ENCODE data around the gene PLEKHH1.

The PLEKHH1 gene

GRCh38 chr14:67515386-67516079 is 17.6 kb upstream of the PLEKHH1 start:
- ChIA-PET CTCF (interaction anchor here (2.1 kb wide), 1 partner anchor 11 kb away, joined by 22 read pairs; no protein-coding TSS in a partner anchor), POLR2A (no interaction called here)
- Histone ChIP-seq H3K4me1 (ENCODE audit: control insufficient read depth, insufficient read depth, low read length) (no peaks in the 10 kb centered on the region), H3K4me3 (ENCODE audit: low read depth, low read length) (peak overlapping the region; percentile 61), H3K36me3 (ENCODE audit: control insufficient read depth in 2 of 2, insufficient read depth in 1 of 2, low read length in 2 of 2) (no peaks in the 10 kb centered on the region), H3K9me3 (ENCODE audit: control insufficient read depth, insufficient read depth, low read depth, low read length) (no peaks in the 10 kb centered on the region), H3K27ac (ENCODE audit: extremely low read depth, low read depth, low read length) (peak overlapping the region; percentile 57; the same call in 1 of the 2 replicates)
- TF ChIP-seq, protein P1, sequence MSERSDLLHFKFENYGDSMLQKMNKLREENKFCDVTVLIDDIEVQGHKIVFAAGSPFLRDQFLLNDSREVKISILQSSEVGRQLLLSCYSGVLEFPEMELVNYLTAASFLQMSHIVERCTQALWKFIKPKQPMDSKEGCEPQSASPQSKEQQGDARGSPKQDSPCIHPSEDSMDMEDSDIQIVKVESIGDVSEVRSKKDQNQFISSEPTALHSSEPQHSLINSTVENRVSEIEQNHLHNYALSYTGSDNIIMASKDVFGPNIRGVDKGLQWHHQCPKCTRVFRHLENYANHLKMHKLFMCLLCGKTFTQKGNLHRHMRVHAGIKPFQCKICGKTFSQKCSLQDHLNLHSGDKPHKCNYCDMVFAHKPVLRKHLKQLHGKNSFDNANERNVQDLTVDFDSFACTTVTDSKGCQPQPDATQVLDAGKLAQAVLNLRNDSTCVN (tag by site-specific recombination; optimal IDR thresholded peaks at IDR 0.05) = peak; percentile 6
- TF ChIP-seq ZNF112 (tag by site-specific recombination; IDR thresholded peaks at IDR 0.05) = no peak
- no peak for TF ChIP-seq PRDM1 (tag by site-specific recombination; IDR thresholded peaks at IDR 0.05)
- TF ChIP-seq ZNF335 (tag by site-specific recombination; conservative IDR thresholded peaks at IDR 0.05) = peak; percentile 90
- TF ChIP-seq ZBTB8A (tag by site-specific recombination; IDR thresholded peaks at IDR 0.05) = peak; percentile 39
- TF ChIP-seq ZNF501 (tag by site-specific recombination; IDR thresholded peaks at IDR 0.05) = no peak
- no peak for TF ChIP-seq ZNF341 (tag by site-specific recombination; IDR thresholded peaks at IDR 0.05; ENCODE audit: low read depth)
- no peak for TF ChIP-seq ZFP41 (tag by site-specific recombination; IDR thresholded peaks at IDR 0.05; ENCODE audit: borderline replicate concordance)
- peak; percentile 58; the same call in 1 of the 2 replicates for TF ChIP-seq ZBTB11 (tag by site-specific recombination; conservative IDR thresholded peaks at IDR 0.05; ENCODE audit: low read depth)

- no peak overlapping the region for H3K4me3 ChIP-seq (ENCODE audit: low read depth, low read length)
- ChIA-PET POLR2A (no interaction called here), CTCF (interaction anchor here (0.7 to 2.1 kb wide), 6 partner anchors 10 to 188 kb away, joined by 3 to 22 read pairs (median 6); no protein-coding TSS in a partner anchor)
- no peaks in the 10 kb centered on the region for H3K4me1 ChIP-seq (ENCODE audit: control insufficient read depth, insufficient read depth, low read length)
- H3K9me3 ChIP-seq (ENCODE audit: control insufficient read depth, insufficient read depth, low read depth, low read length) = no peaks in the 10 kb centered on the region
- no peaks in the 10 kb centered on the region for H3K36me3 ChIP-seq (ENCODE audit: control insufficient read depth in 2 of 2, insufficient read depth in 1 of 2, low read length in 2 of 2)
- H3K27ac ChIP-seq (ENCODE audit: extremely low read depth, low read depth, low read length) = no peak overlapping the region
- TF ChIP-seq ZNF354C (tag by site-specific recombination; IDR thresholded peaks at IDR 0.05; ENCODE audit: borderline replicate concordance, low read depth) (no peak), BCL11B (tag by site-specific recombination; IDR thresholded peaks at IDR 0.05; ENCODE audit: low read depth) (no peak), ZNF76 (tag by site-specific recombination; IDR thresholded peaks at IDR 0.05; ENCODE audit: borderline replicate concordance, low read depth) (no peak), ZNF416 (tag by site-specific recombination; IDR thresholded peaks at IDR 0.05) (no peak), ZNF621 (tag by site-specific recombination; IDR thresholded peaks at IDR 0.05) (no peak), ZNF529 (tag by site-specific recombination; IDR thresholded peaks at IDR 0.05; ENCODE audit: insufficient replicate concordance) (no peak), REPIN1 (tag by site-specific recombination; IDR thresholded peaks at IDR 0.05; ENCODE audit: low read depth) (no peak), ZFP3 (tag by site-specific recombination; IDR thresholded peaks at IDR 0.05; ENCODE audit: low read depth) (no peak), AEBP2 (tag by site-specific recombination; IDR thresholded peaks at IDR 0.05; ENCODE audit: borderline replicate concordance) (no peak), ZBTB21 (tag by site-specific recombination; IDR thresholded peaks at IDR 0.05) (no peak), ZNF629 (tag by site-specific recombination; IDR thresholded peaks at IDR 0.05) (no peak), ZNF140 (tag by site-specific recombination; IDR thresholded peaks at IDR 0.05) (no peak), ZNF155 (tag by site-specific recombination; IDR thresholded peaks at IDR 0.05) (no peak), ZNF18 (tag by site-specific recombination; IDR thresholded peaks at IDR 0.05) (no peak), ZNF623 (tag by site-specific recombination; IDR thresholded peaks at IDR 0.05) (no peak), GLIS2 (tag by site-specific recombination; IDR thresholded peaks at IDR 0.05) (no peak), GLI2 (tag by site-specific recombination; IDR thresholded peaks at IDR 0.05; ENCODE audit: borderline replicate concordance, low read depth) (no peak)
Measured at GRCh38 chr14:67516676-67517075, 16.4 kb upstream of the PLEKHH1 start.
